Psoas muscle (tissue), 8 donors: ENCODE results near the gene TBL1Y. TPM values are rescaled to one million over a fixed set of nuclear protein-coding genes. Genes with fewer than 3 reads are reported as not detected.

Source experiments
- ATAC-seq, 4 donors: fragments of 200-7000 bp; cut with Tn5 transposase; one replicate each; pipeline ENCODE4 v1.9.1; 2020; ENCODE audit warnings: moderate library complexity in 3 of 4, mild to moderate bottlenecking in 2 of 4
- DNase-seq, 2 donors: peaks; one replicate each; pipeline ENCODE4 v3.0.0-alpha.2; 2020
- H3K27ac ChIP-seq: fragments of 200-600 bp; one replicate; pipeline ENCODE4 v1.8.0; 2022
- H3K27me3 ChIP-seq, 3 donors: fragments of 200-600 bp in 1 of 3; one replicate each; pipeline versions ENCODE4 v1.6.1 to v1.8.0; 2013 to 2022; ENCODE audit warnings: low read length in 2 of 3, mild to moderate bottlenecking in 2 of 3, moderate library complexity in 1 of 3; ENCODE audit not compliant: insufficient read depth in 3 of 3
- H3K36me3 ChIP-seq, 2 donors: fragments of 200-600 bp in 1 of 2; one replicate each; pipeline versions ENCODE4 v1.6.1 to v1.8.0; 2013 to 2022; ENCODE audit warnings: low read depth in 1 of 2, mild to moderate bottlenecking in 1 of 2, moderate library complexity in 1 of 2; ENCODE audit not compliant: insufficient read depth in 1 of 2
- H3K4me1 ChIP-seq: fragments of 200-600 bp; one replicate; pipeline ENCODE4 v1.8.0; 2022
- H3K4me3 ChIP-seq: fragments of 200-600 bp; one replicate; pipeline ENCODE4 v1.8.0; 2022; ENCODE audit warnings: mild to moderate bottlenecking
- H3K9me3 ChIP-seq: fragments of 200-600 bp; one replicate; pipeline ENCODE4 v1.8.0; 2022
- WGBS, 3 donors: extraction: QIAGEN DNeasy Blood & Tissue Kit; methylation state at CpG; one replicate each; pipeline versions ENCODE4 v1.1.6 to v1.1.7; 2013; 5-methylcytosine and 5-hydroxymethylcytosine counted together
- intact Hi-C, 2 donors: fragments of 100-400 bp; cut with DNase I; formaldehyde crosslinking; loops; one replicate each; pipeline versions ENCODE4 v1.11.0 to v1.14.2; 2022
- polyA plus RNA-seq, 3 donors: library from polyadenylated mRNA; stranded (reverse); fragments of 200-250 nt; gene quantifications; one replicate each; pipeline ENCODE4 v1.2.3, GENCODE V29; 2013
- total RNA-seq, 4 donors: library from RNA; stranded (reverse); fragmentation: NEBNext Ultra II Directional in 2 of 4; extraction: Animal tissue kit (Norgen Biotek cat#: 25700) in 2 of 4; gene quantifications; one replicate each; pipeline versions ENCODE4 v1.2.1 to v1.2.4, GENCODE V29; 2021 to 2023
- TF ChIP-seq, protein P1 (sequence below): fragments of 200-600 bp; IDR thresholded peaks from one replicate; pipeline ENCODE4 v1.8.0; 2022; ENCODE audit warnings: antibody characterized with exemption
- donor health status: healthy with polysubstance abuse.
- donor health status: DM: no; HTN: no; CAD: no; lungs with moderate emphysema.
- donor health status: Bipolar disorder and iron deficiency.
- donor health status: healthy.
- donor health status: DM: yes; HTN: yes; CAD: no.
- donor health status: DM: no; HTN: no; CAD: no.
- donor health status: DM: no; HTN: no; CAD: no.
- donor health status: DM: yes; HTN: yes; CAD: no.

Gene TBL1Y
- total and polyA plus RNA-seq, 7 donors: 0.03 to 0.60 TPM; not detected in 5

DNA sequence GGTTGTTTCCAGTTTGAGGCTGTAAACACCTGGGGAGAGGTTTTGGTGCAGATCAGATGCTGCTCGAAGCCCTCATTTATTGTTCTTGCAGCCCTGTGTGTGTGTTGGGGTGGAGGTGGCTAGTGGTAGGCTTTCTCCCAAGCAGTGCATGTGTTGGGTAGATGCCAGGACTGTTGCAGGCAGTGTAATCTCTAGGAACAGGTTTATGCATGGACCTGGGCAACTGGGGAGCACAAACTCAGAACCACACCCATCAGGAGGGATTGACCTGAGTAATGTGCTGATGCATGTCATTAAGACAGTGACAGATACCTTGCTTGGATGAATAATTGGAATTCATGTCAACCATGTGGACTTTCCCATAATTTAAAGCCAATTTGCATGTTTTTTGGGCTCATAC lies 77.3 kb downstream of the TBL1Y start:
- Histone ChIP-seq H3K4me1 (no peaks in the 10 kb centered on the region), H3K27me3 (no peaks in the 10 kb centered on the region), H3K27ac (no peak overlapping the region), H3K36me3 (no peaks in the 10 kb centered on the region), H3K4me3 (no peak overlapping the region), H3K9me3 (no peaks in the 10 kb centered on the region)
- TF ChIP-seq, protein P1, sequence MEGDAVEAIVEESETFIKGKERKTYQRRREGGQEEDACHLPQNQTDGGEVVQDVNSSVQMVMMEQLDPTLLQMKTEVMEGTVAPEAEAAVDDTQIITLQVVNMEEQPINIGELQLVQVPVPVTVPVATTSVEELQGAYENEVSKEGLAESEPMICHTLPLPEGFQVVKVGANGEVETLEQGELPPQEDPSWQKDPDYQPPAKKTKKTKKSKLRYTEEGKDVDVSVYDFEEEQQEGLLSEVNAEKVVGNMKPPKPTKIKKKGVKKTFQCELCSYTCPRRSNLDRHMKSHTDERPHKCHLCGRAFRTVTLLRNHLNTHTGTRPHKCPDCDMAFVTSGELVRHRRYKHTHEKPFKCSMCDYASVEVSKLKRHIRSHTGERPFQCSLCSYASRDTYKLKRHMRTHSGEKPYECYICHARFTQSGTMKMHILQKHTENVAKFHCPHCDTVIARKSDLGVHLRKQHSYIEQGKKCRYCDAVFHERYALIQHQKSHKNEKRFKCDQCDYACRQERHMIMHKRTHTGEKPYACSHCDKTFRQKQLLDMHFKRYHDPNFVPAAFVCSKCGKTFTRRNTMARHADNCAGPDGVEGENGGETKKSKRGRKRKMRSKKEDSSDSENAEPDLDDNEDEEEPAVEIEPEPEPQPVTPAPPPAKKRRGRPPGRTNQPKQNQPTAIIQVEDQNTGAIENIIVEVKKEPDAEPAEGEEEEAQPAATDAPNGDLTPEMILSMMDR: no peak
- no peak for DNase-seq
- intact Hi-C loops: no loop called here
- WGBS, 3 donors: 88 to 95% methylated on average over 1 of the region's 1 CpG; no CpG with 5 or more reads in 1 of the 3 donors
- ATAC-seq: no peak

DNA sequence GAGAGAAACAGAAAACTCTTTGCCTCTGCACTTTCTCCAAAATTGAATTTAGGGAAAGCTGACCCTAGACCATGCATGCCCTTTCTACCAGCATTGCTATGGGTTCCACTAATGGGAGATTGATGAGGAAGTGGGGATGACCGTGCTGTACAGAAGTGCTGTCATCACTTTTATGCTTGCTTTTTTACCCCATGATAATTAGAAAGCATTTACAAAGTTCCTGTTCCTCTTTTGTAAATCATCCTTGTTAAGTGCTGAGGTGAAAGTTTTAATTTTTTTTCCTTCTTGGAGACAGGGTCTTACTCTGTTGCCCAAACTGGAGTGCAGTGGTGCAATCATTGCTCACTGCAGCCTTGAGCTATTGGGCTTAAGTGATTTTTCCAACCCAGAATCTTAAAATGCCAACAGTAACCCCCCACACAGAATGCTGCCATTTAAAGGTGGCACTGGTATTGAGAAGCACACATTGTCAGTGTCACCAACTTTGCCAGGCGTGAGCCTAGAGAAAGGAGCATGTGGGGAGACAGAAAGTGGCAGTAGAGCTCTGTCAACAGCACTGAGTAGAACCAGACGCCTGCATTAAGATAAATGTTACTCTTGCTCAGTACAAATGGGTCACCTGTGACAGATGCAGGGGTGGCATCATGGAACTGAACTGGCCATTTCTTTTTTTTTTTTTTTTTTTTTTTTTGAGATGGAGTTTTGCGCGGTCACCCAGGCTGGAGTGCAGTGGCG lies 79.6 kb downstream of the TBL1Y start:
- Histone ChIP-seq H3K36me3 (no peaks in the 10 kb centered on the region), H3K27me3 (no peaks in the 10 kb centered on the region), H3K27ac (no peak overlapping the region), H3K4me3 (no peak overlapping the region), H3K4me1 (no peaks in the 10 kb centered on the region), H3K9me3 (no peaks in the 10 kb centered on the region)
- 78 to 92% methylated on average over 3 to 6 of the region's 6 CpGs; no CpG with 5 or more reads in 1 of the 3 donors for WGBS, 3 donors
- intact Hi-C loops: no loop called here
- no peak for DNase-seq
- TF ChIP-seq, protein P1: no peak
- ATAC-seq: no peak

DNA sequence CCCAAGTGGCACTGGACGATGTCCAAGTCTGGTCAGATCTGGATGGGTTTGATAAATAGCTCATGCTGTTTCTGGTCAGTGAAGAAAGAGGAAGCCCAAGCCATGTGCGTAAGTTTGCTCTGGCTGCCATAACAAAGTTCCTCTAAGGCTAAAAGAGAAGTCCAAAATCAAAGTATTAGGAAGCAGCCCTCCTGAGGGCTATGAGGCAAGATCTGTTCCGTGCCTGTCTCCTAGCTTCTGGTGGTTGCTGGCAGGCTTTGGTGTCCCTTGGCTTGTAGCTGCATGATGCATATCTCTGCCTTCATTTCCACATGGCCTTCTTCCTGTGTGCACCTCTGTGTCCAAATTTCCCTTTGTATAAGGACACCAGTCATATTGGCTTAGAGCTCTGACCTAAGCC lies 81.5 kb downstream of the TBL1Y start:
- no peak for DNase-seq
- no peaks in the 10 kb centered on the region for H3K4me1 ChIP-seq

DNA sequence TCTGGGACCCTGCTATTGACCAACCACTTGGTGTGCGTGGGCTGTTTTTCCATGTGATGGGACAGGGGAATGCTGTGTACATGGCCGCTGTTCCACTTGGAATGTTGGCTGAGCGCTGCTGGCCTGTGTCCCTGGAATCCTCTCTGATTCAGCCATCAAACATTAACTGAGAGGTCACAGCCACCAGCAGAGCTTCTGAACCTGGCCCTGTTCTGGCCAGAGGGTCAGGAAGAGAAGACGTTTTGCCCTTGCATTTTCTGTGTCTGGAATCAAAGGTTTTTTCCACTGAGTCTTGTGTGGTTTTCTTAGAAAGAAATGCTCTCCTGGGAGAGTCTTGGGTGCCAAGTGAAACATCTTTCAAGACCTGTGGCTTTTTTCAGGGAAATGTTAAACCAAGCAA lies 85.5 kb downstream of the TBL1Y start:
- DNase-seq (no peak), ATAC-seq (no peak)
- Histone ChIP-seq H3K27me3 (no peaks in the 10 kb centered on the region), H3K4me3 (no peak overlapping the region), H3K9me3 (no peaks in the 10 kb centered on the region), H3K36me3 (no peaks in the 10 kb centered on the region), H3K4me1 (no peaks in the 10 kb centered on the region), H3K27ac (no peak overlapping the region)
- intact Hi-C loops: no loop called here
- TF ChIP-seq, protein P1: no peak
- WGBS, 3 donors: 21 to 52% methylated on average over 4 of the region's 4 CpGs; no CpG with 5 or more reads in 1 of the 3 donors

More for the DNA sequence above, 81.5 kb downstream of the TBL1Y start:
- Histone ChIP-seq H3K36me3 (no peaks in the 10 kb centered on the region), H3K9me3 (no peaks in the 10 kb centered on the region), H3K4me3 (no peak overlapping the region), H3K27ac (no peak overlapping the region), H3K27me3 (no peaks in the 10 kb centered on the region)
- ATAC-seq: no peak
- intact Hi-C loops: no loop called here
- TF ChIP-seq, protein P1: no peak
- 68 to 79% methylated on average over 3 of the region's 3 CpGs; no CpG with 5 or more reads in 1 of the 3 donors for WGBS, 3 donors
